ENCODE measurements around the gene PHLPP1.
"Not testable (repeated sequence)": the region's sequence is repeated elsewhere in the genome, so short reads cannot be mapped to it uniquely, and the experiment has no call there.

The PHLPP1 gene

DNA sequence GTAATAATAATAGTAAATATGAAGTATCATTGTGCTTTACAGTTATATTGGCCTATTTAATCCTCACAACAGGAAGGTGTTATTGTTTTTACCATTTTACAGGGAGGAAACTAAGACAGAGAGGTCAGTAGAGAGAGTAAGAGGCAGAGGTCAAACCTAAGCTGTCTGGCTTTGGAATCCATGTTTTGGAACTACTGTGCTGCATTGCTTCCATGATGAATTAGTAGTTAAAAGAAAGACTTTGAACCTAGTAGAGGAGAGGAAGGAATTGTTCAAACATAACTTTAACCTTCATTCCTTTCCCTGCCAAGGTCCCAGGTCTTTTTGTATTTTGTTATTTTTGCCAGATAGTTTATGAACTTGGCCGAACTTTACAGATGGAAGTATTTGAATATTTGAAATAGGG, 80.9 kb downstream of the PHLPP1 start:
- in situ Hi-C loops (cut with MboI; ENCODE audit: low sequenced_read_pairs, unreplicated experiment), result no loop called here

DNA sequence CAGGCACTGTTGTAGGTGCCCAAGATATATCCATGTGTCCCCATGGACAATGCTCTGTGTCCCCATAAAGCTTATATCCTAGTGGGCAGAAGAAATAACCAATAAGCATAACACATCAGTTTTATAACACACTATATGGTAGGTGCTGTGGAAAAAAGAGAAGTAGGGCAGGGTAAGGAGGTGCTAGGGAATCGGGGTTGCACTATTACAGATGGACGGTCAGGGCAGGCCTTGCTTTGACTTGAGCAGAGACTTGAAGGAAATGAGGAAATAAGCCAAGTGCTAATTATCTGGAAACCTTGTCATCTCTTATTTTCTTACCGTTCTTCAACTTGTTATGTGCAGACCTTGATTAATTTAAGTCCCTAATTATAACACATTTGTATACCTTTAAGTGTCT, 82.0 kb downstream of the PHLPP1 start:
- DNase-seq (ENCODE audit: low spot score), result no peak
- TF ChIP-seq, protein P1, sequence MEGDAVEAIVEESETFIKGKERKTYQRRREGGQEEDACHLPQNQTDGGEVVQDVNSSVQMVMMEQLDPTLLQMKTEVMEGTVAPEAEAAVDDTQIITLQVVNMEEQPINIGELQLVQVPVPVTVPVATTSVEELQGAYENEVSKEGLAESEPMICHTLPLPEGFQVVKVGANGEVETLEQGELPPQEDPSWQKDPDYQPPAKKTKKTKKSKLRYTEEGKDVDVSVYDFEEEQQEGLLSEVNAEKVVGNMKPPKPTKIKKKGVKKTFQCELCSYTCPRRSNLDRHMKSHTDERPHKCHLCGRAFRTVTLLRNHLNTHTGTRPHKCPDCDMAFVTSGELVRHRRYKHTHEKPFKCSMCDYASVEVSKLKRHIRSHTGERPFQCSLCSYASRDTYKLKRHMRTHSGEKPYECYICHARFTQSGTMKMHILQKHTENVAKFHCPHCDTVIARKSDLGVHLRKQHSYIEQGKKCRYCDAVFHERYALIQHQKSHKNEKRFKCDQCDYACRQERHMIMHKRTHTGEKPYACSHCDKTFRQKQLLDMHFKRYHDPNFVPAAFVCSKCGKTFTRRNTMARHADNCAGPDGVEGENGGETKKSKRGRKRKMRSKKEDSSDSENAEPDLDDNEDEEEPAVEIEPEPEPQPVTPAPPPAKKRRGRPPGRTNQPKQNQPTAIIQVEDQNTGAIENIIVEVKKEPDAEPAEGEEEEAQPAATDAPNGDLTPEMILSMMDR (IDR thresholded peaks at IDR 0.05; ENCODE audit: borderline replicate concordance, control extremely low read depth, extremely low read depth, insufficient read depth, missing control alignments), result no peak
- in situ Hi-C loops (cut with MboI; ENCODE audit: low sequenced_read_pairs, unreplicated experiment), result no loop called here

More for the DNA sequence above, 80.9 kb downstream of the PHLPP1 start:
- TF ChIP-seq, protein P1 (IDR thresholded peaks at IDR 0.05; ENCODE audit: borderline replicate concordance, control extremely low read depth, extremely low read depth, insufficient read depth, missing control alignments), result no peak
- no peak for DNase-seq (ENCODE audit: low spot score)

DNA sequence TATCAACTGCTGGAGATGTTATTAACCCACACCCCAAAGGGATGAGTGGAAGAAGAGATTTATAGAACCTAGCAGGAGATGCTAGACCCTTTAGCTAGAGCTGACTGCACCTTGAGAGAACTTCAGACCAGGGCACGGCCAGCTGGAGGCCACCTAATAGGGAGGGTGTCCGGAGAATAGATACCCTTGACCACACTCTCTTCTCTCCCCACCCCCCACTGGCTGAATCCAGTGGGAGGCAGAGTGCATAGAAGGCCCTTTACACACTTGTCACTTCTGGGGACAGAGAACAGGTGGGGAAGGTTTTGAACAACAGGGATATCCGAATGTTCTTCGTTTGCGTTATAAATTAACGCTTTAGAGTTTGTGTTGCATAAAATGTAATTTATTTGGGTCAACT, 84.6 kb downstream of the PHLPP1 start:
- no peak for DNase-seq (ENCODE audit: low spot score)
- TF ChIP-seq, protein P1 (IDR thresholded peaks at IDR 0.05; ENCODE audit: borderline replicate concordance, control extremely low read depth, extremely low read depth, insufficient read depth, missing control alignments), result no peak
- in situ Hi-C loops (cut with MboI; ENCODE audit: low sequenced_read_pairs, unreplicated experiment), result no loop called here

DNA sequence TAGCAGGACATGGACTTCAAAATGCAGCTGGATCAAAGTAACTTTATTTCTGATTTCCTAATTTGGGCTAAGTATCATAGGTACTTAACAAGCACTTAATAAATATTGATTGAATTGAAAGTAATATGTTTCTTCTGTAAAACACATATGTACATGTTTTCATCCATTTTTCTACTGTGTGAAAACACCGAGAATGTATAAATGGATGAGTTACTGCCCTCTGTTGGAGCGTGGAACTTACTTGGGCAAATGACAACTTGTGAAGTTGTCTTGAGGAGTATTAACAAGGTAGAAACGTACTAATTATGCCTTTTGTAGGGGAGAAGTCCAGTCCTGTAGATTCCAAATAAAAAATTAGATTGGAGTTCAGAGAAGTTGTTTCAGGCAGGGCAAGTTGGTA, 87.2 kb downstream of the PHLPP1 start:
- no peak for DNase-seq (ENCODE audit: low spot score)
- TF ChIP-seq, protein P1 (IDR thresholded peaks at IDR 0.05; ENCODE audit: borderline replicate concordance, control extremely low read depth, extremely low read depth, insufficient read depth, missing control alignments), result peak; percentile 10
- in situ Hi-C loops (cut with MboI; ENCODE audit: low sequenced_read_pairs, unreplicated experiment), result no loop called here

DNA sequence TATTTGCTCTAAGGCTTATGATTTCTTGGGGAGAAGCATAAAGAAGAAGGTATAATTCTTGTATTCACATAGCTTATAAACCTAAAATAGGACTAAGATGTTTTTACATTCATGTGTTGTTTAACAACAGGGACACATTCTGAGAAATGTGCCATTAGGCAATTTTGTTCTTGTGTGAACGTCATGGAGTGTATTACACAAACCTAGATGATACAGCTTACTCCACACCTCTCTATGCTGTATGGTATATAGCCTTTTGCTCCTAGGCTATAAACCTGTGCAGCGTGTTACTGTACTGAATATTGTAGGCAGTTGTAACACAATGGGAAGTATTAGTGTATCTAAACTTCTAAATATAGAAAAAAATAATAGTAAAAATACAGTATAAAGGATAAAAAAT, 92.1 kb downstream of the PHLPP1 start:
- TF ChIP-seq, protein P1 (IDR thresholded peaks at IDR 0.05; ENCODE audit: borderline replicate concordance, control extremely low read depth, extremely low read depth, insufficient read depth, missing control alignments), result no peak
- DNase-seq (ENCODE audit: low spot score), result no peak
- in situ Hi-C loops (cut with MboI; ENCODE audit: low sequenced_read_pairs, unreplicated experiment), result no loop called here

DNA sequence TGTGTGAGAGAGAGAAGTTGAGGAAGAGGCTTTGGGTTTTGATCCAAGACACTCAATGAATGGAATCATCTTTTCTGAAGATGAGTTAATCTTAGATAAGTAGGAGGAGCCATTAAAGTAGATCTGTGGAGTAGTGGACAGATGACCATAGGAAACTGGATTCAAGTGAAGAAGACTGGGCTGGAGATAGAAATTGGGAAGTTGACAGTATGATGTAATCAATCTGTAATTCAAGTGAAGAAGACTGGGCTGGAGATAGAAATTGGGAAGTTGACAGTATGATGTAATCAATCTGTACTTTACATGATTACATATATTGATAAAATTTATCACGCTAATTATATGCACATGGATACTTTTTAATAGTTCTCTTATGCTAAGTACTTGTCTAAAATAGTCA, 92.8 kb downstream of the PHLPP1 start:
- TF ChIP-seq, protein P1 (IDR thresholded peaks at IDR 0.05; ENCODE audit: borderline replicate concordance, control extremely low read depth, extremely low read depth, insufficient read depth, missing control alignments), result no peak
- DNase-seq (ENCODE audit: low spot score), result no peak
- in situ Hi-C loops (cut with MboI; ENCODE audit: low sequenced_read_pairs, unreplicated experiment), result no loop called here

DNA sequence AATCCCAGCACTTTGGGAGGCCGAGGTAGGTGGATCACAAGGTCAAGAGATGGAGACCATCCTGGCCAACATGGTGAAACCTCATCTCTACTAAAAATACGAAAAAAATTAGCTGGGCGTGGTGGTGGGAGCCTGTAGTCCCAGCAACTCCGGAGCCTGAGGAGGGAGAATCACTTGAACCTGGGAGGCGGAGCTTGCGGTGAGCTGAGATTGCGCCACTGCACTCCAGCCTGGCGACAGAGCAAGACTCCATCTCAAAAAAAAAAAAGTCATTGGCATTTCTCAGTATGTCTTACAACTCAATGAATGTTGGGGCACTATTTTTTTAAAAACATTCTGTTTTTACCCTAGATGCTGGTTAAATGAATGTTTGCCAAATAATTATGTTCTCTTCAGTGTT, 94.1 kb downstream of the PHLPP1 start:
- in situ Hi-C loops (cut with MboI; ENCODE audit: low sequenced_read_pairs, unreplicated experiment); DNase-seq (ENCODE audit: low spot score): not testable (repeated sequence)

All from GM13976 (cell line).